Measurements from ENCODE around the gene PLEK.

DNA sequence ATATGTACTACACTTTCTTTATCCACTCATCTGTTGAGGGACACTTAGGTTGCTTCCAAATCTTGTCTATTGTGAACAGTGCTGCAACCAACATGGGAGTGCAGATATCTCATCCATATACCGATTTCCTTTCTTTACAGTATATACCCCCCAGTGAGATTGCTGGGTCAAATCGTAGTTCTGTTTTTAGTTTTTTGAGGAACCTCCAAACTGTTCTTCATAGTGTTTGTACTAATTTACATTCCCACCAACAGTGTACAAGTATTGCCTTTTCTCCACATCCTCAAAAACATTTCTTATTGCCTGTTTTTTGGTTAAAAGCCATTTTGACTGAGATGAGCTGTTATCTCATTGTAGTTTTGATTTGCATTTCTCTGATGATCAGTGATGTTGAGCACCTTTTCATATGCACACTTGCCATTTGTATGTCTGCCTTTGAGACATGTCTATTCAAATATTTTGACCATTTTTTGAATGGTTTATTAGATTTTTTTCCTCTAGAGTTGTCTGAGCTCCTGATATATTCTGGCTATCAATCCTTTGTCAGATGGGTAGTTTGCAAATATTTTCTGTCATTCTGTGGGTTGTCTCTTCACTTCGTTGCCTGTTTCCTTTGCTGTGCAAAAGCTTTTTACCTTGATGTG, 12.2 kb downstream of the PLEK start:
- TF ChIP-seq EZH2 (conservative IDR thresholded peaks at IDR 0.05; ENCODE audit: low read depth, low read length), result no peak
- no peak for TF ChIP-seq TBX3 (IDR thresholded peaks at IDR 0.05; ENCODE audit: borderline replicate concordance)
- TF ChIP-seq, protein P1, sequence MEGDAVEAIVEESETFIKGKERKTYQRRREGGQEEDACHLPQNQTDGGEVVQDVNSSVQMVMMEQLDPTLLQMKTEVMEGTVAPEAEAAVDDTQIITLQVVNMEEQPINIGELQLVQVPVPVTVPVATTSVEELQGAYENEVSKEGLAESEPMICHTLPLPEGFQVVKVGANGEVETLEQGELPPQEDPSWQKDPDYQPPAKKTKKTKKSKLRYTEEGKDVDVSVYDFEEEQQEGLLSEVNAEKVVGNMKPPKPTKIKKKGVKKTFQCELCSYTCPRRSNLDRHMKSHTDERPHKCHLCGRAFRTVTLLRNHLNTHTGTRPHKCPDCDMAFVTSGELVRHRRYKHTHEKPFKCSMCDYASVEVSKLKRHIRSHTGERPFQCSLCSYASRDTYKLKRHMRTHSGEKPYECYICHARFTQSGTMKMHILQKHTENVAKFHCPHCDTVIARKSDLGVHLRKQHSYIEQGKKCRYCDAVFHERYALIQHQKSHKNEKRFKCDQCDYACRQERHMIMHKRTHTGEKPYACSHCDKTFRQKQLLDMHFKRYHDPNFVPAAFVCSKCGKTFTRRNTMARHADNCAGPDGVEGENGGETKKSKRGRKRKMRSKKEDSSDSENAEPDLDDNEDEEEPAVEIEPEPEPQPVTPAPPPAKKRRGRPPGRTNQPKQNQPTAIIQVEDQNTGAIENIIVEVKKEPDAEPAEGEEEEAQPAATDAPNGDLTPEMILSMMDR (CRISPR knock-in tag; IDR thresholded peaks at IDR 0.05), result no peak
- no peak for TF ChIP-seq RFX5 (IDR thresholded peaks at IDR 0.05; ENCODE audit: low read depth, low read length)
- TF ChIP-seq ARNT (IDR thresholded peaks at IDR 0.05), result no peak
- no peak for TF ChIP-seq ATF3 (CRISPR knock-in tag; IDR thresholded peaks at IDR 0.05)
- no peak for TF ChIP-seq ZNF3 (CRISPR knock-in tag; IDR thresholded peaks at IDR 0.05)
- no peak for TF ChIP-seq ZNF512 (CRISPR knock-in tag; IDR thresholded peaks at IDR 0.05)
- no peak for TF ChIP-seq JUN (CRISPR knock-in tag; IDR thresholded peaks at IDR 0.05)
- TF ChIP-seq REPIN1 (CRISPR knock-in tag; IDR thresholded peaks at IDR 0.05; ENCODE audit: borderline replicate concordance, low read depth), result no peak
- TF ChIP-seq FOXA1 (IDR thresholded peaks at IDR 0.05), result no peak
- TF ChIP-seq FOXA1 (CRISPR knock-in tag; IDR thresholded peaks at IDR 0.05), result no peak
- TF ChIP-seq U2AF1 (optimal IDR thresholded peaks at IDR 0.05; ENCODE audit: low read depth, low read length), result no peak
- no peak for TF ChIP-seq ZNF7 (CRISPR knock-in tag; IDR thresholded peaks at IDR 0.05)
- no peak for TF ChIP-seq BRF2 (CRISPR knock-in tag; IDR thresholded peaks at IDR 0.05)

All from HepG2 (cell line).